AG04450 (cell line): ENCODE data around the gene FCHSD2. TPM values are rescaled to one million over a fixed set of nuclear protein-coding genes. Genes with fewer than 3 reads are reported as not detected.
"Not testable (repeated sequence)": the region's sequence is repeated elsewhere in the genome, so short reads cannot be mapped to it uniquely, and the experiment has no call there.

Source experiments
- CTCF ChIA-PET: fragments of 300-600, 350-600 bp; formaldehyde crosslinking; extraction: SDS; loops from one replicate; lab custom pipeline; 2022; ENCODE audit warnings: antibody characterized with exemption, inconsistent platforms; lab: Charles Lee
- POLR2A ChIA-PET: fragments of 350-600 bp; formaldehyde crosslinking; extraction: SDS; loops from one replicate; lab custom pipeline; 2021; ENCODE audit warnings: antibody characterized with exemption, inconsistent platforms; lab: Yijun Ruan, JAX
- DNase-seq: peaks from one replicate; pipeline ENCODE4 v3.0.0-alpha.2; 2011; ENCODE audit warnings: low read depth, low spot score
- H3K27ac ChIP-seq: one replicate; pipeline ENCODE4 v1.5.1; 2012; ENCODE audit warnings: low read depth, low read length, control low read depth
- H3K27me3 ChIP-seq: one replicate; pipeline ENCODE4 v1.6.0; 2012; ENCODE audit warnings: low read length; ENCODE audit not compliant: control insufficient read depth, insufficient read depth
- H3K4me3 ChIP-seq: 2 replicates; pipeline ENCODE4 v1.5.1; 2011; ENCODE audit warnings: mild to moderate bottlenecking, low read depth, low read length, control low read depth
- H3K9me3 ChIP-seq: 2 replicates; pipeline ENCODE4 v1.5.1; 2012; ENCODE audit warnings: low read length; ENCODE audit not compliant: control insufficient read depth, insufficient read depth
- CTCF ChIP-seq: IDR thresholded peaks from 2 replicates; pipeline ENCODE4 v1.5.1; 2011; ENCODE audit warnings: low read depth, low read length, control low read depth, inconsistent platforms
- polyA plus RNA-seq: library from polyadenylated mRNA; depleted of rRNA; stranded (reverse); fragments of >200 nt; gene quantifications from 2 replicates; pipeline ENCODE4 v1.2.3, GENCODE V29; 2011

The FCHSD2 gene
- polyA plus RNA-seq, 1 experiment = 24.7 TPM

- Histone ChIP-seq H3K27me3 (no peaks in the 10 kb centered on the region), H3K9me3 (no peaks in the 10 kb centered on the region; the same call in 1 of the 2 replicates), H3K4me3 (no peak overlapping the region), H3K27ac (no peak overlapping the region)
- CTCF ChIA-PET = interaction anchor here (1.3 to 3.1 kb wide), 2 partner anchors 12 to 74 kb away, joined by 3 to 11 read pairs; no protein-coding TSS in a partner anchor
- DNase-seq = no peak
- POLR2A ChIA-PET = no interaction called here
- TF ChIP-seq CTCF = no peak
Measured at GRCh38 chr11:72798361-72798760, 343.8 kb downstream of the FCHSD2 start.

GRCh38 chr11:72793425-72794367 lies 348.4 kb downstream of the FCHSD2 start, which contains the start of gene STARD10:
Gene STARD10 (minus strand): TSS chr11:72794047. CDS start chr11:72781181, 12,866 bp downstream.
- Histone ChIP-seq H3K4me3 (peak within 1 kb of the TSS; percentile 75), H3K27me3 (no peaks in the 10 kb centered on the region), H3K27ac (peak within 1 kb of the TSS; percentile 96), H3K9me3 (no peaks in the 10 kb centered on the region; the same call in 1 of the 2 replicates)
- ChIA-PET POLR2A (interaction anchor here (0.6 to 1.3 kb wide), 7 partner anchors 12 to 402 kb away, joined by 3 to 7 read pairs (median 3); no protein-coding TSS in a partner anchor), CTCF (interaction anchor here (0.6 to 3.6 kb wide), 26 partner anchors 10 to 449 kb away, joined by 3 to 73 read pairs (median 4); no protein-coding TSS in a partner anchor)
- TF ChIP-seq CTCF = peak; percentile 94
- DNase-seq = peak; percentile 89

GRCh38 chr11:72793076-72793424 lies 349.1 kb downstream of the FCHSD2 start:
- H3K27me3 ChIP-seq = no peaks in the 10 kb centered on the region
- ChIA-PET POLR2A (interaction anchor here (1.0 to 1.3 kb wide), 2 partner anchors 11 to 68 kb away, joined by 3 to 4 read pairs; no protein-coding TSS in a partner anchor), CTCF (interaction anchor here (0.7 to 3.6 kb wide), 14 partner anchors 10 to 385 kb away, joined by 3 to 73 read pairs (median 4); no protein-coding TSS in a partner anchor)
- DNase-seq = no peak
- no peak for TF ChIP-seq CTCF
- no peaks in the 10 kb centered on the region; the same call in 1 of the 2 replicates for H3K9me3 ChIP-seq
- peak overlapping the region; percentile 36; the same call in 1 of the 2 replicates for H3K4me3 ChIP-seq
- H3K27ac ChIP-seq = peak overlapping the region; percentile 81

GRCh38 chr11:72792437-72793021 lies 349.6 kb downstream of the FCHSD2 start:
- no peaks in the 10 kb centered on the region for H3K27me3 ChIP-seq
- ChIA-PET CTCF (interaction anchor here (0.7 to 3.6 kb wide), 15 partner anchors 10 to 385 kb away, joined by 3 to 73 read pairs (median 4); no protein-coding TSS in a partner anchor), POLR2A (interaction anchor here (1.0 to 1.3 kb wide), 2 partner anchors 10 to 67 kb away, joined by 3 to 4 read pairs; no protein-coding TSS in a partner anchor)
- H3K9me3 ChIP-seq = no peaks in the 10 kb centered on the region; the same call in 1 of the 2 replicates
- H3K4me3 ChIP-seq = no peak overlapping the region
- H3K27ac ChIP-seq = peak overlapping the region; percentile 81
- DNase-seq = no peak
- no peak for TF ChIP-seq CTCF

- DNase-seq, H3K4me3 ChIP-seq, H3K27me3 ChIP-seq, CTCF ChIA-PET, H3K27ac ChIP-seq, POLR2A ChIA-PET, H3K9me3 ChIP-seq: not testable (repeated sequence)
Measured at GRCh38 chr11:72791228-72791627, 350.9 kb downstream of the FCHSD2 start.
